ENCODE data around the gene TMEM235. TPM values are rescaled to one million over a fixed set of nuclear protein-coding genes. Genes with fewer than 3 reads are reported as not detected.

TMEM235 gene
- polyA plus RNA-seq, 1 of the 3 experiments (the other 2 are of a cell fraction): not detected

- Histone ChIP-seq H3K36me3 (replicated peaks in 1 of 2; ENCODE audit: control insufficient read depth in 1 of 2, insufficient read depth in 2 of 2, low read length in 1 of 2) (no peaks in the 10 kb centered on the region), H3K9ac (no peak overlapping the region), H3K9me2 (no peaks in the 10 kb centered on the region), H3K9me3 (0 out of 2 replicates have a peak, but pooled peaks cover 6% of the 10 kb centered on the region), H3K79me2 (ENCODE audit: insufficient read depth) (no peaks in the 10 kb centered on the region), H3F3A (replicated peaks; ENCODE audit: insufficient read depth) (no peaks in the 10 kb centered on the region), H3K27me3 (ENCODE audit: insufficient read depth) (no peaks in the 10 kb centered on the region), H3K4me3 (ENCODE audit: low read depth in 2 of 2, low read length in 1 of 2) (no peak overlapping the region), H3K4me2 (no peak overlapping the region), H4K20me1 (ENCODE audit: insufficient read depth) (no peaks in the 10 kb centered on the region), H2AFZ (ENCODE audit: low read depth) (no peak overlapping the region), H3K4me1 (ENCODE audit: control insufficient read depth in 1 of 2, insufficient read depth in 2 of 2, low read depth in 1 of 2, low read length in 1 of 2) (peaks cover 0 to 27% of the 10 kb centered on the region in 2 experiments; a peak in 1 of 4 replicates), H3K27ac (ENCODE audit: low read depth in 2 of 2, low read length in 1 of 2) (no peak overlapping the region; a peak in 1 of 4 replicates)
- TF ChIP-seq NRF1 (IDR thresholded peaks at IDR 0.05; ENCODE audit: low read depth, low read length) (no peak), FOSL2 (IDR thresholded peaks at IDR 0.05; ENCODE audit: borderline replicate concordance, low read depth) (no peak), RFX5 (IDR thresholded peaks at IDR 0.05; ENCODE audit: low read length) (no peak), TCF12 (IDR thresholded peaks at IDR 0.05) (no peak), ZBTB33 (IDR thresholded peaks at IDR 0.05; ENCODE audit: borderline replicate concordance, low read depth) (no peak), TAF1 (IDR thresholded peaks at IDR 0.05; ENCODE audit: borderline replicate concordance, low read depth, low read length) (no peak)
- 77% methylated on average over 9 of the region's 9 CpGs for WGBS (ENCODE audit: low lambda C conversion rate)
- POLR2A ChIA-PET: no interaction called here
- CTCF ChIA-PET: interaction anchor here (0.9 to 3.6 kb wide), 6 partner anchors 10 to 181 kb away, joined by 3 to 50 read pairs (median 5); no protein-coding TSS in a partner anchor
- DNase-seq: no peak
Observed at GRCh38 chr17:78240839-78241238, 9.4 kb downstream of the TMEM235 start.

GRCh38 chr17:78241277-78242023 is 10.0 kb downstream of the TMEM235 start:
- no peak overlapping the region for H3K4me3 ChIP-seq (ENCODE audit: low read depth in 2 of 2, low read length in 1 of 2)
- H3F3A ChIP-seq (replicated peaks; ENCODE audit: insufficient read depth): no peaks in the 10 kb centered on the region
- H4K20me1 ChIP-seq (ENCODE audit: insufficient read depth): no peaks in the 10 kb centered on the region
- peaks cover 0 to 26% of the 10 kb centered on the region in 2 experiments; a peak in 1 of 4 replicates for H3K4me1 ChIP-seq (ENCODE audit: control insufficient read depth in 1 of 2, insufficient read depth in 2 of 2, low read depth in 1 of 2, low read length in 1 of 2)
- ChIA-PET CTCF (interaction anchor here (1.2 to 3.6 kb wide), 4 partner anchors 9 to 181 kb away, joined by 3 to 50 read pairs (median 4); no protein-coding TSS in a partner anchor), POLR2A (no interaction called here)
- H3K4me2 ChIP-seq: no peak overlapping the region
- TF ChIP-seq SIN3A (IDR thresholded peaks at IDR 0.05; ENCODE audit: borderline replicate concordance, low read depth, low read length) (no peak), POLR2AphosphoS5 (IDR thresholded peaks at IDR 0.05; ENCODE audit: low read depth, low read length) (no peak), GATA2 (CRISPR knock-in tag; IDR thresholded peaks at IDR 0.05) (no peak), CHD2 (IDR thresholded peaks at IDR 0.05; ENCODE audit: low read length, partially characterized antibody) (peak; percentile 42), PBX3 (IDR thresholded peaks at IDR 0.05) (peak; percentile 59), ELF1 (IDR thresholded peaks at IDR 0.05) (no peak), REST (IDR thresholded peaks at IDR 0.05; ENCODE audit: low read depth, low read length) (no peak), CTCF (IDR thresholded peaks at IDR 0.05) (no peak), YY1 (IDR thresholded peaks at IDR 0.05; ENCODE audit: low read depth) (no peak), FOXJ3 (CRISPR knock-in tag; IDR thresholded peaks at IDR 0.05) (no peak), RFX5 (IDR thresholded peaks at IDR 0.05; ENCODE audit: low read length) (0 out of 2 replicates have a peak, but pooled peaks have one; percentile 16)
- H3K79me2 ChIP-seq (ENCODE audit: insufficient read depth): no peaks in the 10 kb centered on the region
- 0 out of 2 replicates have a peak, but pooled peaks cover 6% of the 10 kb centered on the region for H3K9me3 ChIP-seq
- 78% methylated on average over 13 of the region's 13 CpGs for WGBS (ENCODE audit: low lambda C conversion rate)
- H3K36me3 ChIP-seq (replicated peaks in 1 of 2; ENCODE audit: control insufficient read depth in 1 of 2, insufficient read depth in 2 of 2, low read length in 1 of 2): no peaks in the 10 kb centered on the region
- H3K9ac ChIP-seq: no peak overlapping the region
- H3K27me3 ChIP-seq (ENCODE audit: insufficient read depth): no peaks in the 10 kb centered on the region
- no peak overlapping the region; a peak in 1 of 4 replicates for H3K27ac ChIP-seq (ENCODE audit: low read depth in 2 of 2, low read length in 1 of 2)
- peak; percentile 79 for DNase-seq
- H3K9me2 ChIP-seq: no peaks in the 10 kb centered on the region
- H2AFZ ChIP-seq (ENCODE audit: low read depth): no peak overlapping the region

All from SK-N-SH (cell line).